Measurements from ENCODE around the gene ANAPC2.

Gene ANAPC2

GRCh38 chr9:137178201-137178938 is 10.0 kb downstream of the ANAPC2 start:
- in situ Hi-C loops (cut with MboI; ENCODE audit: low sequenced_read_pairs) = no loop called here

- in situ Hi-C loops (cut with MboI; ENCODE audit: low sequenced_read_pairs) = no loop called here
Measured at GRCh38 chr9:137176302-137177182, 11.8 kb downstream of the ANAPC2 start.

- in situ Hi-C loops (cut with MboI; ENCODE audit: low sequenced_read_pairs) = no loop called here
Measured at GRCh38 chr9:137175345-137175961, 12.9 kb downstream of the ANAPC2 start.

GRCh38 chr9:137174722-137175293 is 13.6 kb downstream of the ANAPC2 start:
- in situ Hi-C loops (cut with MboI; ENCODE audit: low sequenced_read_pairs) = no loop called here

- in situ Hi-C loops (cut with MboI; ENCODE audit: low sequenced_read_pairs) = no loop called here
Measured at GRCh38 chr9:137173796-137174664, 14.3 kb downstream of the ANAPC2 start.

GRCh38 chr9:137172901-137173795 is 15.2 kb downstream of the ANAPC2 start:
- in situ Hi-C loops (cut with MboI; ENCODE audit: low sequenced_read_pairs) = no loop called here

- in situ Hi-C loops (cut with MboI; ENCODE audit: low sequenced_read_pairs) = no loop called here
Measured at GRCh38 chr9:137171149-137171900, 17.0 kb downstream of the ANAPC2 start.

GRCh38 chr9:137170486-137171148 is 17.7 kb downstream of the ANAPC2 start:
- in situ Hi-C loops (cut with MboI; ENCODE audit: low sequenced_read_pairs) = no loop called here

- in situ Hi-C loops (cut with MboI; ENCODE audit: low sequenced_read_pairs) = no loop called here
Measured at GRCh38 chr9:137169896-137170358, 18.4 kb downstream of the ANAPC2 start, which contains the start of gene LRRC26. TSS of gene LRRC26 (minus strand) at chr9:137170051. CDS start at chr9:137169943, 108 bp downstream.

- in situ Hi-C loops (cut with MboI; ENCODE audit: low sequenced_read_pairs) = no loop called here
Measured at GRCh38 chr9:137168904-137169856, 19.2 kb downstream of the ANAPC2 start.

- in situ Hi-C loops (cut with MboI; ENCODE audit: low sequenced_read_pairs) = no loop called here
Measured at GRCh38 chr9:137168573-137168903, 19.8 kb downstream of the ANAPC2 start.

- in situ Hi-C loops (cut with MboI; ENCODE audit: low sequenced_read_pairs) = no loop called here
Measured at GRCh38 chr9:137167747-137168572, 20.4 kb downstream of the ANAPC2 start.

GRCh38 chr9:137167277-137167746 is 21.0 kb downstream of the ANAPC2 start:
- in situ Hi-C loops (cut with MboI; ENCODE audit: low sequenced_read_pairs) = no loop called here

GRCh38 chr9:137166380-137167229 is 21.8 kb downstream of the ANAPC2 start:
- in situ Hi-C loops (cut with MboI; ENCODE audit: low sequenced_read_pairs) = no loop called here

All from hTERT RPE-1 (cell line).